Fibroblast of lung (primary cell): Measurements from ENCODE around the gene SUCLG1. TPM values are rescaled to one million over a fixed set of nuclear protein-coding genes. Genes with fewer than 3 reads are reported as not detected.

Experiments used
- DNase-seq, 2 donors: peaks; one replicate each; pipeline versions ENCODE4 v3.0.0 to v3.0.0-alpha.2; 2010; ENCODE audit warnings: low read depth in 2 of 2
- H2AFZ ChIP-seq: 2 replicates; pipeline ENCODE4 v1.5.1; 2012; ENCODE audit warnings: low read length, control low read depth, inconsistent platforms
- H3K27ac ChIP-seq: 2 replicates; pipeline ENCODE4 v1.5.1; 2011; ENCODE audit warnings: low read length, control low read depth; ENCODE audit not compliant: insufficient read depth
- H3K27me3 ChIP-seq: 2 replicates; pipeline ENCODE4 v1.5.1; 2011; ENCODE audit warnings: mild to moderate bottlenecking, low read length; ENCODE audit not compliant: control insufficient read depth, insufficient read depth
- H3K36me3 ChIP-seq: 2 replicates; pipeline ENCODE4 v1.5.1; 2011; ENCODE audit warnings: low read length; ENCODE audit not compliant: control insufficient read depth, insufficient read depth
- H3K4me1 ChIP-seq: 2 replicates; pipeline ENCODE4 v1.5.1; 2011; ENCODE audit warnings: low read length; ENCODE audit not compliant: control insufficient read depth, insufficient read depth; ENCODE audit errors: extremely low read depth
- H3K4me2 ChIP-seq: 2 replicates; pipeline ENCODE4 v1.5.1; 2011; ENCODE audit warnings: low read length, control low read depth; ENCODE audit not compliant: insufficient read depth; ENCODE audit errors: extremely low read depth
- H3K4me3 ChIP-seq, 4 experiments: fragments of 200-600 bp in 1 of 4; sonication (generic) in 1 of 4; replicated peaks in 1 of 4; 2 replicates each; pipeline ENCODE4 v1.5.1; 2011 to 2016; ENCODE audit warnings: low read length in 4 of 4, low read depth in 3 of 4, mild to moderate bottlenecking in 3 of 4, control low read depth in 2 of 4, inconsistent platforms in 1 of 4, mixed read lengths in 1 of 4; ENCODE audit not compliant: insufficient read depth in 1 of 4; ENCODE audit errors: control extremely low read depth in 1 of 4
- H3K79me2 ChIP-seq: 2 replicates; pipeline ENCODE4 v1.5.1; 2012; ENCODE audit warnings: mild to moderate bottlenecking, low read length, inconsistent platforms; ENCODE audit not compliant: control insufficient read depth, insufficient read depth
- H3K9ac ChIP-seq: 2 replicates; pipeline ENCODE4 v1.5.1; 2011; ENCODE audit warnings: mild to moderate bottlenecking, low read length, control low read depth; ENCODE audit not compliant: insufficient read depth
- H3K9me3 ChIP-seq: 2 replicates; pipeline ENCODE4 v1.5.1; 2012; ENCODE audit warnings: low read depth, low read length; ENCODE audit not compliant: control insufficient read depth, insufficient read depth
- H4K20me1 ChIP-seq: 2 replicates; pipeline ENCODE4 v1.5.1; 2011; ENCODE audit warnings: low read length; ENCODE audit not compliant: control insufficient read depth, insufficient read depth; ENCODE audit errors: extremely low read depth
- CTCF ChIP-seq, 2 donors: IDR thresholded peaks in 1 of 2; conservative IDR thresholded peaks in 1 of 2; 1 replicate in 1 of 2; 2 replicates in 1 of 2; pipeline ENCODE4 v1.5.1; 2011 to 2012; ENCODE audit warnings: low read length in 2 of 2, control low read depth in 1 of 2, inconsistent platforms in 1 of 2, low read depth in 1 of 2, mild to moderate bottlenecking in 1 of 2
- EZH2 ChIP-seq: IDR thresholded peaks from 2 replicates; pipeline ENCODE4 v1.5.1; 2012; ENCODE audit warnings: low read length, control low read depth, mild to moderate bottlenecking; ENCODE audit errors: missing control alignments
- polyA minus RNA-seq: library from RNA; depleted of rRNA, polyadenylated mRNA; stranded (reverse); fragments of >200 nt; gene quantifications from 2 replicates; pipeline ENCODE4 v1.2.3, GENCODE V29; 2011; ENCODE audit warnings: low replicate concordance
- polyA plus RNA-seq, 2 donors: library from polyadenylated mRNA; depleted of rRNA in 1 of 2; stranded (reverse) in 1 of 2; unstranded in 1 of 2; fragments of >200 nt; gene quantifications; 2 replicates each; pipeline ENCODE4 v1.2.1, GENCODE V29; 2011 to 2012; ENCODE audit warnings: missing spikeins in 1 of 2
- total RNA-seq: library from RNA; depleted of rRNA; stranded (reverse); fragments of >200 nt; gene quantifications from 2 replicates; pipeline ENCODE4 v1.2.1, GENCODE V29; 2014

Gene SUCLG1
- 63.1 and 71.1 TPM in 2 replicates for total RNA-seq
- polyA plus RNA-seq: 50.0 and 53.0 TPM in 2 replicates
- 66.2 and 74.9 TPM in 2 replicates for polyA plus RNA-seq (2012)
- polyA minus RNA-seq: 11.1 and 20.0 TPM in 2 replicates

DNA sequence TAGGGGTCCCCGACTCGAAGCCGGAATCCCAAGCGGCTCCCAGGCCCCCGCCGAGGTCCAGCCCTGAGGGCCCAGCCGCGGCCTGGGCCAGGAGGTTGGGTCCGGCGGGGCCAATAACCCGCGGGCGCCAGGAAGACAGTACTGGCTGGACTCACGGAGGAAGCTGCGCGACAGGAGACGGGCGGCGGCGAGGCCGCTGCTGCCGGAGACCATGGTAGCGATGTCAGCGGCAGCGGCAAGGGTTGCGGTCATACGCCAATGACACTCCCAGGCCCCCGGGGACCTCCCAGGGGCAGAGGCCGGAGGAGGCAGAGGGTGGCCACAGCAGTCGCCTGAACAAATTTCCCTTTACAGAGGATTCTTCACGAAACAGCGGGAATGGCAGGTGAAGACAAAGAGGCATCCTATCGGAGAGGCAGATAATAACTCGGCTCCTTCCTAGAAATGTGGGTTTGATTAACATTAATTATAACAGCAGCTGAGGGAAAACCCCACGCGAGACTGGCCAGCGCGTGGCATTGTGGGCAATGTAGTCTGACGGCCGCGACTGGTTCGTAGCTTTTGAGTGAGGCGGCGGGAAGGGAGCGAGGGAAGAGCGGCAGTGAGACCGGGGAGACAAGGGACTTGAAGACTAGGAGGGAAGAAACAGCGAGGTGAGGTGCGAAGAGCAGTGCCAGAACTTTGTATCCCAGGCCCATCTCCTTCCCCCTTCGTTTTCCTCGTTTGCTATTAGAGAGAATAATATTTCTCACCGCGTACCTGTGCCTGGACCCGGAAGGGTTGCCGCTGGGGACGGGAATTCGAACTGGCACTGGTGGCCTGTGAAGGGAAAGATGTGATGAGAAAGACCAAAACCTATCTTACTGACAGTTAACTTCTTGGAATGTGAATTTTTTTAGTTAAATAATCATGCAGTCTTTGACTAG is at the start of gene SUCLG1:
Gene SUCLG1 (minus strand): TSS at position 263 of the 926 bp plus-strand sequence. CDS start 11 bp downstream, at position 252.
- Histone ChIP-seq H3K4me2 (peak within 1 kb of the TSS; percentile 92), H3K36me3 (no peaks in the 10 kb centered on the region), H3K27me3 (no peaks in the 10 kb centered on the region), H3K79me2 (peaks cover 30% of the 10 kb centered on the region), H3K9me3 (no peaks in the 10 kb centered on the region), H3K4me1 (no peaks in the 10 kb centered on the region), H2AFZ (peak within 1 kb of the TSS; percentile 92), H3K27ac (peak within 1 kb of the TSS; percentile 95), H4K20me1 (no peaks in the 10 kb centered on the region), H3K4me3 (peak within 1 kb of the TSS; percentile 89 to 98 (median 94)), H3K9ac (peak within 1 kb of the TSS; percentile 94)
- TF ChIP-seq EZH2 (no peak), CTCF (conservative IDR thresholded peaks at IDR 0.05 in 1 of 2, IDR thresholded peaks at IDR 0.05 in 1 of 2; ENCODE audit: low read depth in 1 of 2, low read length in 2 of 2) (no peak)
- peak; percentile 77 to 81 for DNase-seq

- no peaks in the 10 kb centered on the region for H3K9me3 ChIP-seq
- H3K4me1 ChIP-seq: peaks cover 3% of the 10 kb centered on the region
- no peaks in the 10 kb centered on the region for H3K36me3 ChIP-seq
- H3K9ac ChIP-seq: no peak overlapping the region
- H3K27ac ChIP-seq: no peak overlapping the region
- no peaks in the 10 kb centered on the region for H4K20me1 ChIP-seq
- no peak for DNase-seq
- no peaks in the 10 kb centered on the region for H3K27me3 ChIP-seq
- TF ChIP-seq EZH2 (no peak), CTCF (conservative IDR thresholded peaks at IDR 0.05 in 1 of 2, IDR thresholded peaks at IDR 0.05 in 1 of 2; ENCODE audit: low read depth in 1 of 2, low read length in 2 of 2) (no peak)
- no peak overlapping the region for H2AFZ ChIP-seq
- no peaks in the 10 kb centered on the region for H3K79me2 ChIP-seq
- no peak overlapping the region for H3K4me2 ChIP-seq
- H3K4me3 ChIP-seq: no peak overlapping the region
Measured at GRCh38 chr2:84498150-84498799, 39.2 kb upstream of the SUCLG1 start.

DNA sequence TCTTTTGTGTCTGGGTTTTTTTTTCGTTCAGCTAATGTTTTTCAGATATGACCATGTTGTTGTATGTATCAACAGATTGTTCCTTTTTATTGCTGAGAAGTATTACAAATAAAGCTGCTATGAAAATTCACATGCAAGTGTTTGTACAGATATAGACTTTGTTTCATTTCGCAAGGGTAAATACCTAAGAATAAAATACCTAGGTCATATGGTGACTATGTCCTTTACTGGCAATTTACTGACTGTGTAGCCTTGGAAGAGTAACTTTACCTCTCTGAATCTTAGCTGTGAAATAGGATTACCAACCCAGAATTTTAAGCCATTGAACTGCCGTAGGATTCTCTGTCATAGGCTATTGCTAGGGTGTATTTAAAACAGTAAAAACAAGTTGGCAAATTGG is 38.2 kb upstream of the SUCLG1 start:
- no peak for TF ChIP-seq CTCF (conservative IDR thresholded peaks at IDR 0.05 in 1 of 2, IDR thresholded peaks at IDR 0.05 in 1 of 2; ENCODE audit: low read depth in 1 of 2, low read length in 2 of 2)
- no peak for TF ChIP-seq EZH2
- Histone ChIP-seq H3K79me2 (no peaks in the 10 kb centered on the region), H4K20me1 (no peaks in the 10 kb centered on the region), H3K9me3 (no peaks in the 10 kb centered on the region), H3K36me3 (no peaks in the 10 kb centered on the region), H3K27me3 (no peaks in the 10 kb centered on the region), H3K27ac (no peak overlapping the region), H2AFZ (no peak overlapping the region), H3K4me3 (no peak overlapping the region), H3K9ac (no peak overlapping the region), H3K4me2 (no peak overlapping the region), H3K4me1 (peaks cover 3% of the 10 kb centered on the region)
- no peak for DNase-seq
